Measurements from ENCODE around the gene STK10. TPM values are rescaled to one million over a fixed set of nuclear protein-coding genes. Genes with fewer than 3 reads are reported as not detected.

STK10 gene
- polyA plus RNA-seq, 3 donors = 21.5 to 180 (median 47.4) TPM

DNA sequence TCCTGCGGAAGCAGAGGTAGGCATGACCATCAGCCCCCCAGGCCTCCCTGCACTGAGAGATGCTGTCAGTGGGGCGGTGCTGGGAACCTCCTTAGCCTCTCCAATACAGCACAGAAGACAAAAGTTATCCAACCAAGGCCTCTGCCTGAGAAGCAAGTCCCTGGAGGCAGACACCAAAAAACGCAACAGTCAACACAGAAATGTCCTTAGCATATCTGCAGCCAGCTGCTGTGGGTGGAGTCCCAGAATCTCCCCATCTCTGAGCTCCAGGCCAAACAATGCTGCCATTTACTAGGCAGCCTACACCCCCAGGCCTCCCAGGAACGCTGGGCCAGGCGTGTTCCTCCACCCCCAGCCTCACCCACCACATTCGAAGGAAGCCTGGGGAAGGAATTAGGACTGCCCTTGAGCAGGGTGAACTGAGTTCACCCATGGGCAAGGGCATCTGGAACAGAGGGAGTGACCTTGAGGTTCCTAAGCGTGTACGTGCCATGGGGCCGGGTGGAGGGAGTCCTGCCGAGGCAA lies 43.7 kb downstream of the STK10 start:
- no peak overlapping the region for H3K4me3 Mint-ChIP-seq
- intact Hi-C loops (cut with micrococcal nuclease) = loop anchor here (5.0 kb wide), 1 partner anchor 37 kb away; no protein-coding TSS in a partner anchor
- H3K4me2 ChIP-seq (replicated peaks; ENCODE audit: extremely low read depth, low read length, poor library complexity, severe bottlenecking) = no peak overlapping the region
- H3K27ac Mint-ChIP-seq = peak overlapping the region in 6 of 7 donors; percentile 46 to 82 (median 74)
- no peak for DNase-seq
- H3K27ac ChIP-seq (ENCODE audit: low read depth in 1 of 2, low read length in 2 of 2) = peak overlapping the region; percentile 13 to 61
- H3K4me3 ChIP-seq (replicated peaks in 1 of 3; ENCODE audit: low read depth in 2 of 3, low read length in 3 of 3) = no peak overlapping the region
- no peaks in the 10 kb centered on the region for H3K27me3 ChIP-seq (ENCODE audit: control insufficient read depth in 2 of 2, insufficient read depth in 2 of 2, low read length in 2 of 2)
- WGBS (ENCODE audit: insufficient coverage) = 100% methylated on average over 6 of the region's 10 CpGs
- TF ChIP-seq CTCF (IDR thresholded peaks at IDR 0.05) = no peak
- peaks cover 0 to 4% (median 0%) of the 10 kb centered on the region in 3 donors for H3K27me3 Mint-ChIP-seq (ENCODE audit: low read depth in 3 of 3)
- no peak overlapping the region for H3K9ac ChIP-seq (ENCODE audit: insufficient read depth, low read length, poor library complexity, severe bottlenecking)
- H3K36me3 Mint-ChIP-seq = peaks cover 71 to 84% of the 10 kb centered on the region in 2 donors
- H2AFZ ChIP-seq (ENCODE audit: insufficient read depth, low read depth, low read length, poor library complexity, severe bottlenecking) = no peak overlapping the region
- peaks cover 99% of the 10 kb centered on the region for H4K20me1 ChIP-seq (ENCODE audit: insufficient read depth, low read length)
- peaks cover 35% of the 10 kb centered on the region for H3K4me1 Mint-ChIP-seq
- peaks cover 5 to 8% of the 10 kb centered on the region in 2 donors for H3K4me1 ChIP-seq (ENCODE audit: control insufficient read depth in 1 of 2, insufficient read depth in 2 of 2, low read length in 2 of 2)
- peaks cover 43 to 87% of the 10 kb centered on the region in 2 donors for H3K36me3 ChIP-seq (replicated peaks in 1 of 2; ENCODE audit: control insufficient read depth in 1 of 2, insufficient read depth in 2 of 2, low read length in 2 of 2)
- H3K9me3 ChIP-seq (replicated peaks in 1 of 2; ENCODE audit: control insufficient read depth in 1 of 2, insufficient read depth in 1 of 2, low read length in 2 of 2) = no peaks in the 10 kb centered on the region
- peaks cover 98% of the 10 kb centered on the region for H3K79me2 ChIP-seq (ENCODE audit: insufficient read depth, low read length)
- H3K9me3 Mint-ChIP-seq = no peaks in the 10 kb centered on the region

- no peak overlapping the region for H3K4me3 ChIP-seq (replicated peaks in 1 of 3; ENCODE audit: low read depth in 2 of 3, low read length in 3 of 3)
- intact Hi-C loops (cut with micrococcal nuclease) = loop anchor here (5.0 kb wide), 1 partner anchor 37 kb away; no protein-coding TSS in a partner anchor
- H3K36me3 ChIP-seq (replicated peaks in 1 of 2; ENCODE audit: control insufficient read depth in 1 of 2, insufficient read depth in 2 of 2, low read length in 2 of 2) = peaks cover 40 to 83% of the 10 kb centered on the region in 2 donors
- TF ChIP-seq CTCF (IDR thresholded peaks at IDR 0.05) = no peak
- H3K27me3 Mint-ChIP-seq (ENCODE audit: low read depth in 3 of 3) = peaks cover 0 to 4% (median 0%) of the 10 kb centered on the region in 3 donors
- no peak for DNase-seq
- H3K9me3 Mint-ChIP-seq = no peaks in the 10 kb centered on the region
- peaks cover 33% of the 10 kb centered on the region for H3K4me1 Mint-ChIP-seq
- peaks cover 97% of the 10 kb centered on the region for H4K20me1 ChIP-seq (ENCODE audit: insufficient read depth, low read length)
- no peaks in the 10 kb centered on the region for H3K27me3 ChIP-seq (ENCODE audit: control insufficient read depth in 2 of 2, insufficient read depth in 2 of 2, low read length in 2 of 2)
- no peak overlapping the region for H3K4me2 ChIP-seq (replicated peaks; ENCODE audit: extremely low read depth, low read length, poor library complexity, severe bottlenecking)
- no peaks in the 10 kb centered on the region for H3K9me3 ChIP-seq (replicated peaks in 1 of 2; ENCODE audit: control insufficient read depth in 1 of 2, insufficient read depth in 1 of 2, low read length in 2 of 2)
- WGBS (ENCODE audit: insufficient coverage) = 79% methylated on average over 2 of the region's 6 CpGs
- no peak overlapping the region for H3K9ac ChIP-seq (ENCODE audit: insufficient read depth, low read length, poor library complexity, severe bottlenecking)
- no peak overlapping the region for H3K4me3 Mint-ChIP-seq
- peak overlapping the region; percentile 13 to 61 for H3K27ac ChIP-seq (ENCODE audit: low read depth in 1 of 2, low read length in 2 of 2)
- H3K79me2 ChIP-seq (ENCODE audit: insufficient read depth, low read length) = peaks cover 98% of the 10 kb centered on the region
- H2AFZ ChIP-seq (ENCODE audit: insufficient read depth, low read depth, low read length, poor library complexity, severe bottlenecking) = no peak overlapping the region
- H3K4me1 ChIP-seq (ENCODE audit: control insufficient read depth in 1 of 2, insufficient read depth in 2 of 2, low read length in 2 of 2) = peaks cover under 1 to 3% of the 10 kb centered on the region in 2 donors
- peaks cover 66 to 84% of the 10 kb centered on the region in 2 donors for H3K36me3 Mint-ChIP-seq
- peak overlapping the region in 3 of 7 donors; percentile 70 to 82 (median 78) for H3K27ac Mint-ChIP-seq
Observed at GRCh38 chr5:172143875-172144274, 44.1 kb downstream of the STK10 start.
